ENCODE results near the gene TTL. TPM values are rescaled to one million over a fixed set of nuclear protein-coding genes. Genes with fewer than 3 reads are reported as not detected.
"Not testable (repeated sequence)": the region's sequence is repeated elsewhere in the genome, so short reads cannot be mapped to it uniquely, and the experiment has no call there.

Gene TTL
- total RNA-seq, 1 donor from 2014 or later, result 58.6 TPM

GRCh38 chr2:112493858-112494648, 12.1 kb downstream of the TTL start:
- H3K27ac Mint-ChIP-seq, result no peak overlapping the region
- no peak for DNase-seq (ENCODE audit: extremely low spot score, unreplicated experiment)
- no peaks in the 10 kb centered on the region for H3K9me3 Mint-ChIP-seq
- no peaks in the 10 kb centered on the region for H3K27me3 Mint-ChIP-seq
- no peak overlapping the region for H3K4me3 Mint-ChIP-seq
- H3K36me3 Mint-ChIP-seq, result peaks cover 7% of the 10 kb centered on the region
- no peak for TF ChIP-seq CTCF (conservative IDR thresholded peaks at IDR 0.05)
- H3K4me1 Mint-ChIP-seq (ENCODE audit: unreplicated experiment), result peaks cover 4% of the 10 kb centered on the region

- no peak overlapping the region for H3K4me3 Mint-ChIP-seq
- H3K4me1 Mint-ChIP-seq (ENCODE audit: unreplicated experiment), result peaks cover 4% of the 10 kb centered on the region
- H3K27me3 Mint-ChIP-seq, result no peaks in the 10 kb centered on the region
- peaks cover 7% of the 10 kb centered on the region for H3K36me3 Mint-ChIP-seq
- H3K27ac Mint-ChIP-seq, result no peak overlapping the region
- no peaks in the 10 kb centered on the region for H3K9me3 Mint-ChIP-seq
- TF ChIP-seq CTCF (conservative IDR thresholded peaks at IDR 0.05), result no peak
- DNase-seq (ENCODE audit: extremely low spot score, unreplicated experiment), result no peak
Measured at GRCh38 chr2:112494828-112495227, 12.9 kb downstream of the TTL start.

GRCh38 chr2:112495878-112496277, 13.9 kb downstream of the TTL start:
- not testable (repeated sequence) for H3K9me3 Mint-ChIP-seq; H3K27me3 Mint-ChIP-seq; DNase-seq (ENCODE audit: extremely low spot score, unreplicated experiment); H3K27ac Mint-ChIP-seq; H3K4me1 Mint-ChIP-seq (ENCODE audit: unreplicated experiment); H3K36me3 Mint-ChIP-seq; H3K4me3 Mint-ChIP-seq

GRCh38 chr2:112500850-112501484, 19.0 kb downstream of the TTL start:
- H3K36me3 Mint-ChIP-seq, result peaks cover 20% of the 10 kb centered on the region
- H3K27me3 Mint-ChIP-seq; DNase-seq (ENCODE audit: extremely low spot score, unreplicated experiment); H3K4me1 Mint-ChIP-seq (ENCODE audit: unreplicated experiment); H3K4me3 Mint-ChIP-seq; H3K27ac Mint-ChIP-seq; H3K9me3 Mint-ChIP-seq: not testable (repeated sequence)
- TF ChIP-seq CTCF (conservative IDR thresholded peaks at IDR 0.05), result peak; percentile 43

GRCh38 chr2:112509239-112509998, 27.5 kb downstream of the TTL start:
- not testable (repeated sequence) for H3K27ac Mint-ChIP-seq; H3K9me3 Mint-ChIP-seq; H3K4me1 Mint-ChIP-seq (ENCODE audit: unreplicated experiment); DNase-seq (ENCODE audit: extremely low spot score, unreplicated experiment); H3K4me3 Mint-ChIP-seq; H3K27me3 Mint-ChIP-seq; H3K36me3 Mint-ChIP-seq

- peaks cover 27% of the 10 kb centered on the region for H3K36me3 Mint-ChIP-seq
- no peaks in the 10 kb centered on the region for H3K27me3 Mint-ChIP-seq
- TF ChIP-seq CTCF (conservative IDR thresholded peaks at IDR 0.05), result no peak
- H3K27ac Mint-ChIP-seq, result no peak overlapping the region
- no peak overlapping the region for H3K4me3 Mint-ChIP-seq
- no peaks in the 10 kb centered on the region for H3K4me1 Mint-ChIP-seq (ENCODE audit: unreplicated experiment)
- no peak for DNase-seq (ENCODE audit: extremely low spot score, unreplicated experiment)
- H3K9me3 Mint-ChIP-seq, result peaks cover 6% of the 10 kb centered on the region
Measured at GRCh38 chr2:112516801-112517200, 34.8 kb downstream of the TTL start.
